ENCODE results near the gene RHOU.
"Not testable (repeated sequence)": the region's sequence is repeated elsewhere in the genome, so short reads cannot be mapped to it uniquely, and the experiment has no call there.

Gene RHOU

DNA sequence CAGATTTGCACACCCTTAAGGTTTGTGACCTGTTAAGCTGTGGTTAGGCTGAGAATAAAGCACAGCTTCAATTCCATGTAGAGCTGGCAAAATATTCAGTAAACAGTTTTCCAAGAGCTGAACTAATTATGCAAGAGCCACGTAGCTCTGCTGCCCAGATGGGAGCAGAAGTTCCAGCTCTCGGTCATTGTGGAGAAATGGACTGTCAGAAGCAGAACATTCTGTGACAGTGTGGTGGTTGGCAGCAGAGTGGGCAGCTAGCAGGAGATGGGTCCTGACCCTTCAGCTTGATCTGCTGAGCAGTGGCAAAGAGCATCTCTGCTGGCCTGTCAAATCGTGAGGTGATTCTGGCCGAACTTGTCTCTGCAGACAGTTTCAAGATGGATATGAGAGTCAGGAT, 23.2 kb downstream of the RHOU start:
- DNase-seq (ENCODE audit: low read depth, low spot score) = no peak

DNA sequence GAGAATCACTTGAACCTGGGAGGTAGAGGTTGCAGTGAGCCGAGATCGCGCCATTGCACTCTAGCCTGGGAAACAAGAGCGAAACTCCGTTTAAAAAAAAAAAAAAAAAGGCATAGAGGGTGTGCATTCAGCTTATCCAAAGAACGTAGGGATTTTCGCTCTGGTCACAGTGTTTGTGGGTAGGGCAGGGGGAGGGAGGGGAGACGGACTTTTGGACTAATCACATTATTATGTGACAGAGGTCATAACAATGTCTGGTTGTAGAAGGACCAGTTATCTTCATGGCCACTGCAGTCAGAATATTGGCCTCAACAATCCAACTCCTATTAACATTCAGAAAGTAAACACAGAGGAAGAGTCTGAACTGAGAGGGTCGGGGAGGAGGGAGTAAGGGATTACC, 25.7 kb downstream of the RHOU start:
- DNase-seq (ENCODE audit: low read depth, low spot score) = no peak

DNA sequence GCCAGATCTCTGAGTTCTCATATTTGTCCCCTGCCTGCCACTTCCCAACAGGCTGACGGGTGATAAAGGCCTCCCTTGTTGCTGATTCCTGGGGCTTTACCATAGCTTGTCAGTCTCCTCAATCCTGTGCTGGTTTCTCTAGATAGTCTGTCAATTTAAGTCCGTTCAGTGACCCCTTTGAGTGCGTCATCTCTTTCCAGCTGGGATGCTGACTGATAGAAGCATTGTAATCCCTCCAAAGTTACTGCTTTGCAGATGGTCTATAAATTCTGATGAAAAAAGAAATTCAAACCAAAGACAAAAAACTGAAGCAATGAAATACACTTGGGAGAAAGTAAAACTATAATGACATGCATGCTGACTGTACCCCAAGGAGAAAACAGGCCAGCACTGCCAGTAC, 28.3 kb downstream of the RHOU start:
- DNase-seq (ENCODE audit: low read depth, low spot score) = no peak

- no peak for DNase-seq (ENCODE audit: low read depth, low spot score)
These were observed 30.1 kb downstream of the RHOU start for GRCh38 chr1:228765168-228765946.

DNA sequence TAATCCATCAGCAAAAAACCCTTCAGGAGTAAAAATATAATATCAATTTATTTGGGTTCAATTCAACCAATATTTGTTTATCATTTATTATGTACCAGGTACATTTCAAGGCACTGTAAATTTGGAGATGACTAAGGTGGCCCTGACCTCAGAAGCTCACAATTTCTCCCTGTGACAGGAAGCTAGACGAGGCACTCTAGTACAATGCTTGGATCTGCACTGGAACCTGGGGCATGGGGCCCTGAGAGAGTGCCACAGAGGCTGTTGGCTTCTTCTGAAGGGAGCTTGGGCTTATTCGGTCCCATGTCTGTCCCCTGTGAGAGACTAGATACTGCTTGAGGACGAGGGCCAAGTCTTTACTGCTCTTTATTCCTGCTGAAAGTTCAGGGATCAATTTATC, 31.5 kb downstream of the RHOU start:
- no peak for DNase-seq (ENCODE audit: low read depth, low spot score)

GRCh38 chr1:228767636-228768354, 32.5 kb downstream of the RHOU start:
- DNase-seq (ENCODE audit: low read depth, low spot score) = no peak

GRCh38 chr1:228768355-228769000, 33.2 kb downstream of the RHOU start:
- no peak for DNase-seq (ENCODE audit: low read depth, low spot score)

- DNase-seq (ENCODE audit: low read depth, low spot score) = no peak
These were observed 35.5 kb downstream of the RHOU start for GRCh38 chr1:228770779-228771223.

GRCh38 chr1:228772516-228773212, 37.4 kb downstream of the RHOU start:
- DNase-seq (ENCODE audit: low read depth, low spot score) = no peak

- not testable (repeated sequence) for DNase-seq (ENCODE audit: low read depth, low spot score)
These were observed 40.7 kb downstream of the RHOU start for GRCh38 chr1:228775946-228776345.

DNA sequence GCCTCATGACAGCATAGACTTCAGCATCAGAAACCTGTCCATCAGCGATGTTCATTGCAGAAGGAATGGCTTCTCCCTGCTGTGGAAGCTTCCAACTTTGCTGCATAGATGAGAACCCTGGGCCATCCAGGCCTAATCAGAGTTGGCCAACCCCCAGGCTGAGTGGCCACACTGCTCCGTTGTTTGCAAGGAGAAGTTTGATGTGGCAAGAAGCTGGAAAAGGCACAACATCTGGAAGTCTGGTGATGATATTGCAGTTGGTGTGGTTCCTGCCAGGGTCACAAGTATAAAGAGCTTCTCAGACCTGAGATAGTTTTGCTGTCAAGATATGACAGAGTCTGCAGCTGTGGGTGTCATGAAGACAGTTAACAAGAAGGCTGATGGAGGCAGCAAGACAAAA, 41.2 kb downstream of the RHOU start:
- DNase-seq (ENCODE audit: low read depth, low spot score) = no peak

GRCh38 chr1:228777236-228777635, 42.0 kb downstream of the RHOU start:
- no peak for DNase-seq (ENCODE audit: low read depth, low spot score)

DNA sequence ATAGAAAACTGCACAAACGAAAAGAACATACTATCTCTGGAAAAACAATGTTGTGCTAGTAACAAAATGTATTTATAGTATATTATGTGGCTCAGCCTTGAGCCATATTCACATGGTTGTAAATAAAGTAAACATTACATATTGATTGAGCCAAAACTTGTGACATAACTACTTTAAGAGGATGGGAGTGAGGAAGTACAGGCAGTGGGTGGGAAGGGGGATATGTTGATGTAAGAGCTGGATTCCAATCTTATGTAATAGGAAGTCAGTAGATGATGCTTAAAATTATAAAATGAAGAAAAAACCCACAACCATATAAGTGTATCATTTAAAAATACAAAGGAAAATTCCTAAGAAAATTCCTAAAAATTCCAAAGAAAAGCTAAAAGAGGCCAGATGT, 42.7 kb downstream of the RHOU start:
- no peak for DNase-seq (ENCODE audit: low read depth, low spot score)

GRCh38 chr1:228778466-228778865, 43.2 kb downstream of the RHOU start:
- DNase-seq (ENCODE audit: low read depth, low spot score) = no peak

DNA sequence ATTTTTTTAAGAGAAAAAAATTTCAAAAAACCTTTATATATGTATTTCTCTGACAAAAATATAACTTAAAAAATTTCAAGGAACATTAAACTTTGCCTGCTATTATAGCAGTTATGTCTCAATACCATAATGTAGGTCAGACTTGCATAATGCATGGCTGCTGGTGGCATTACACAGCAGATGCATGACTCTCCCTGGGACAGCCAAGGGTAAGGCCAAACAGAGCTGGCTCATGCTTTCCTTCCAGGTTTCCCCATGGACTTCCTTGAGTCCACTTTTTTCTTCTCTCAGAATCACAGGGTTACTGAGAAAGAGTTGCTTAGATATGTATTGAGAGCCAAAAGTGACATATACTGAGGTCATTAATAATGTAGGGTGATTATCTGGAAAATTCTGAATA, 43.7 kb downstream of the RHOU start:
- no peak for DNase-seq (ENCODE audit: low read depth, low spot score)

GRCh38 chr1:228781161-228781808, 46.0 kb downstream of the RHOU start:
- DNase-seq (ENCODE audit: low read depth, low spot score) = peak; percentile 48

- no peak for DNase-seq (ENCODE audit: low read depth, low spot score)
These were observed 46.8 kb downstream of the RHOU start for GRCh38 chr1:228781809-228782661.

- no peak for DNase-seq (ENCODE audit: low read depth, low spot score)
These were observed 47.6 kb downstream of the RHOU start for GRCh38 chr1:228782662-228783417.

GRCh38 chr1:228783418-228784040, 48.2 kb downstream of the RHOU start:
- DNase-seq (ENCODE audit: low read depth, low spot score) = peak; percentile 41

Measured in ELF-1 (cell line).